ENCODE results near the gene PIK3CA.
A peak's percentile ranks its signal among the peaks of the same experiment; 100 is the strongest.
"Not testable (repeated sequence)": the region's sequence is repeated elsewhere in the genome, so short reads cannot be mapped to it uniquely, and the experiment has no call there.

Gene PIK3CA

GRCh38 chr3:179264449-179264848 lies 116.3 kb downstream of the PIK3CA start:
- DNase-seq (ENCODE audit: low read depth) = no peak

DNA sequence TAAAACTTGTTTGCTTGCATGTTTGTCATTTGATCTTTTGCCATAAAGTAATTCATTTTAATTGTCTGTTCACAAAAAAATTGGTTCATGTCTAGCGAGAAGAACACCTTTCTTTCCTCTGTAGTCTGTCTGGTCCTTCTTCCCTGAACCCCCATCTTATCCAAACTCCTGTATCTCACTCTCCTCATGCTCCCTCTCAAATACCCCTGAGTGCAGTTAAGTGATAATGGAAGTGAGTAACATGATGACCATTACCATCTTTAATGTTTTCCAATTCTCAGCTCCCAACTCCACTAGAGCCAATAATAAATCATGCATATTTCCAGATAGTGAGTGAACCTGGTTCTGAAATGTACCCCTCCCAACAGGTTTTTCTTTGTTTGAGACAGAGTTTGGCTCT lies 116.9 kb downstream of the PIK3CA start:
- DNase-seq (ENCODE audit: low read depth) = no peak

- DNase-seq (ENCODE audit: low read depth) = no peak
Observed at GRCh38 chr3:179265875-179266274, 117.7 kb downstream of the PIK3CA start.

GRCh38 chr3:179266701-179267211 lies 118.6 kb downstream of the PIK3CA start:
- DNase-seq (ENCODE audit: low read depth) = no peak

- DNase-seq (ENCODE audit: low read depth) = no peak
Observed at GRCh38 chr3:179268400-179269051, 120.4 kb downstream of the PIK3CA start.

GRCh38 chr3:179269152-179269707 lies 121.1 kb downstream of the PIK3CA start:
- no peak for DNase-seq (ENCODE audit: low read depth)

DNA sequence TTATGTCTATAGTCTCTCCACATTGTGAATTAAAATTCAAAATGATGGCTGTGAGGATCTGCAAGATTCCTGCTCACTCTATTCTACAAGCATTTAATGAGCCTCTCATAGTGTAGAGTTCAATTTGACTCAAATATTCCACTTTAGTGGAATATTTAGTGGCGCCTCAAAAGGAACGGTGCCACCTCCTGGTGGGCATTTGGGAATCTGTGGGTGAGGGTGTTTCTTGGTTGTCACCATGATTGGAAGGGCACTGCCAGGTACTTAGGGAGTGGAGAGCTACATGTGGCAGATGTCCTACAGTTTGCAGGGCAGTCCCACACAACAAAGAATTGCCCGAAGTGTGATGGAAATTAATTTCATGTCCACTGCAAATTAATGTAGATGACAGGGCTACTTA lies 124.2 kb downstream of the PIK3CA start:
- peak; percentile 15 for DNase-seq (ENCODE audit: low read depth)

- not testable (repeated sequence) for DNase-seq (ENCODE audit: low read depth)
Observed at GRCh38 chr3:179274434-179274833, 126.3 kb downstream of the PIK3CA start.

- no peak for DNase-seq (ENCODE audit: low read depth)
Observed at GRCh38 chr3:179276001-179276400, 127.8 kb downstream of the PIK3CA start.

DNA sequence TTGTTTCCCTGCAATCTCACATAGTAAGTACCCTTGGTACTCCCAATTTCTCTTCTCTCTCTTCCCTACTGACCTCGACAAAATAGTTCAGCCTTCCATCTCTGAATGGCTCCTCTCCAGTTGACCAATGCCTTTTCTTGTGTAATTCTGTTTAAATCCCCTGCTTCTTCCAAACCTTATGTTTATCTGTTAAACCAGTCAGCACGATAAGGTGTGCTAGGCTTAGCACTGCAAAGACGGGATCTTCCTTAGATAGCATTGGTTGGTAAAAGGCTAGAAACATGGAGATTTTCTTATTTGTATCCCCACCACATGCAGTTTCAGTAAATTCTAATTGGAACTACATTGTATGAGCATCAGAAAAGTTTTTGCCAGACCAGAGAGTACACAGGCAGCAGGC lies 128.6 kb downstream of the PIK3CA start:
- DNase-seq (ENCODE audit: low read depth) = no peak

DNA sequence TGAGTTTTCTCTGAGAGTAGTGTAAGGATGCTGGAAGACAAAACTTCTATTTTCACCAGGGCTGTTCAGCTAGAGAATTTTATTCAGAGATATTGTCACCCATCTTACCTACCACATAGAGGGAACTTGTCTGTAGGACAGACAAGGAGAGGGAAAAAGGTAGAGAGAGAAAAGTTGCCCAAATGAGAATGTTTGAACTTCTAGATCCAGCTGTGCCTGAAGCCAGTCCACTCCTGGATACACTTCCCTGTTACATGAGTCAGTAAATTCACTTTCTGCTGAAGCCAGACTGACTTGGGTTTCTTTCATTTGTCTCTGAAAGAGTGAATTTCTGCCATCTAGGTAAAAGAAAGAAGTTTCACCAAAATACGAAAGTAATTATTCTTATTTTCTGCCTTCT lies 130.0 kb downstream of the PIK3CA start:
- no peak for DNase-seq (ENCODE audit: low read depth)

- no peak for DNase-seq (ENCODE audit: low read depth)
Observed at GRCh38 chr3:179278932-179279693, 131.0 kb downstream of the PIK3CA start.

DNA sequence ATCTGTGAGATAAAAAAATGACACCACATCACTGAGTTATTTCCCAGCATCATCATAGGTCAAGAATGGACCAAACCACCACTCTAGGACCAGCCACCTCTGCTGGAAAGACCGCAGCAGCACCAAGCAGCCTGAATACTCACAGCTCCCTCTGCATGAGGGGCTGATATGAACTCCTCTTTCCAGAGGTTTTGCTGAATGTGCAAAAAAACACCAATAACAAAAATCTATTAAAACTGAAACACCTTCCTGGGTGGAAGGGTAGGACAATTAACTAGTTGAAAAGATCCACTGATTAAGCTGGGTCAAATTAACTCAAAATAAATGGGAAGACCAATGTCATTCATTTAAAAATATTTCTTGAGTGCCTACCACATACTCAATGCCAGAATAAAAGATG lies 131.7 kb downstream of the PIK3CA start:
- DNase-seq (ENCODE audit: low read depth) = no peak

DNA sequence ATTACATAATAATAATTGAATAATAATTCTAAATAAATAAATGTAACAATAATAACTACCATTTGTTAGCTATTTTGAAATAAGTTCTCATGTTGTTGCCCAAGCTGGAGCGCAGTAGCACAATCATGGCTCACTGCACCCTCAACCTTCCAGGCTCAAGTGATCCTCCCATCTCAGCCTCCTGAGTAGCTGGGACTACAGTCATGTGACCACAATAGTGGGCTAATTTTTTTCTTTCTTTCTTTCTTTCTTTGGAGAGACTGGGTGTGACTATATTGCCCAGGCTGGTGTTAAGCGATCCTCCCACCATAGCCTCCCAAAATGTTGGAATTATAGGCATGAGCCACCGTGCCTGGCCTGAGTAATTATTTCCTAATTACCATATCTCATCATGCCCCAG lies 133.7 kb downstream of the PIK3CA start:
- no peak for DNase-seq (ENCODE audit: low read depth)

- DNase-seq (ENCODE audit: low read depth) = no peak
Observed at GRCh38 chr3:179286331-179286730, 138.2 kb downstream of the PIK3CA start.

DNA sequence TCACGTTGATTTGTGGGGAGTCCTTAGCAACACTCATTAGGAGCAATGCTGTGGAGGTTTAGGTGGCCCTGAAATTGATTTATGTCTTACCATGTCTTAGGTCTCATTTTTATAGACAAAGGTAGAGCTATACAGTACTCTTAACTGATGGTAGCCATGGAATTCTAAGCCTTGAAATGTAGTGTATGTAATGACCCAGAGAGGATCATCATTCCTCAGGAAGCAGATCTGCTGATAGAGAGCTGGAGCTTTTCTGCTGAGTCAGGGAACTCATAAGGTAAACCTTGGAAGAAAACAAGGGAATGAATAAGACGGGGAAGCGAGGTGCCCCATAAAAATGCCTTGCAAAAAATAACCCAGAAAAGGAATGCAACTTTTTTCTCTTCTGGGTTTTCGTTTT lies 140.7 kb downstream of the PIK3CA start:
- no peak for DNase-seq (ENCODE audit: low read depth)

GRCh38 chr3:179289295-179289694 lies 141.1 kb downstream of the PIK3CA start:
- DNase-seq (ENCODE audit: low read depth) = no peak
